CD4-positive, alpha-beta T cell treated with Interleukin-2 at 100 ng/mL for 4 hours (primary cell): ENCODE results near the gene COL4A2.

Experiments
- DNase-seq: peaks from one replicate; pipeline ENCODE4 v3.0.0-alpha.2; 2020; ENCODE audit warnings: low spot score

Gene COL4A2

GRCh38 chr13:110322126-110322827 is 15.2 kb downstream of the COL4A2 start:
- DNase-seq, result no peak

- DNase-seq, result no peak
Observed at GRCh38 chr13:110322828-110323171, 15.7 kb downstream of the COL4A2 start.

- DNase-seq, result no peak
Observed at GRCh38 chr13:110323172-110323891, 16.2 kb downstream of the COL4A2 start.

- no peak for DNase-seq
Observed at GRCh38 chr13:110324026-110324749, 17.1 kb downstream of the COL4A2 start.

- DNase-seq, result no peak
Observed at GRCh38 chr13:110326263-110326904, 19.3 kb downstream of the COL4A2 start.

- DNase-seq, result no peak
Observed at GRCh38 chr13:110327051-110327721, 20.1 kb downstream of the COL4A2 start.

GRCh38 chr13:110328573-110328972 is 21.5 kb downstream of the COL4A2 start:
- no peak for DNase-seq

- DNase-seq, result no peak
Observed at GRCh38 chr13:110329258-110329657, 22.2 kb downstream of the COL4A2 start.

GRCh38 chr13:110329798-110330461 is 22.8 kb downstream of the COL4A2 start:
- DNase-seq, result no peak

GRCh38 chr13:110330491-110331011 is 23.5 kb downstream of the COL4A2 start:
- DNase-seq, result no peak

- DNase-seq, result no peak
Observed at GRCh38 chr13:110331362-110331761, 24.3 kb downstream of the COL4A2 start.

- no peak for DNase-seq
Observed at GRCh38 chr13:110332750-110333149, 25.7 kb downstream of the COL4A2 start.

- no peak for DNase-seq
Observed at GRCh38 chr13:110333837-110334236, 26.8 kb downstream of the COL4A2 start.

GRCh38 chr13:110334256-110334655 is 27.2 kb downstream of the COL4A2 start:
- DNase-seq, result no peak

- DNase-seq, result no peak
Observed at GRCh38 chr13:110334841-110335490, 27.9 kb downstream of the COL4A2 start.

- no peak for DNase-seq
Observed at GRCh38 chr13:110336108-110336507, 29.0 kb downstream of the COL4A2 start.

GRCh38 chr13:110336681-110337080 is 29.6 kb downstream of the COL4A2 start:
- DNase-seq, result no peak

- no peak for DNase-seq
Observed at GRCh38 chr13:110337247-110337646, 30.2 kb downstream of the COL4A2 start.

GRCh38 chr13:110338441-110339101 is 31.5 kb downstream of the COL4A2 start:
- no peak for DNase-seq

- DNase-seq, result no peak
Observed at GRCh38 chr13:110339263-110339662, 32.2 kb downstream of the COL4A2 start.
